ENCODE measurements around the gene ARRDC2.

ARRDC2 gene

GRCh38 chr19:18043676-18044075, 35.7 kb downstream of the ARRDC2 start:
- ChIA-PET POLR2A (no interaction called here), CTCF (interaction anchor here (1.7 kb wide), 1 partner anchor 37 kb away, joined by 4 read pairs; no protein-coding TSS in a partner anchor)
- TF ChIP-seq CTCF (IDR thresholded peaks at IDR 0.05; ENCODE audit: insufficient read depth, low read length, missing control alignments) = no peak
- no peak overlapping the region for H3K4me3 ChIP-seq (ENCODE audit: low read depth, low read length)
- no peak for DNase-seq (ENCODE audit: low read depth, low spot score)

- CTCF ChIA-PET = interaction anchor here (1.0 to 2.4 kb wide), 5 partner anchors 12 to 39 kb away, joined by 3 to 12 read pairs (median 7); partner anchors contain the start of gene ARRDC2
- TF ChIP-seq CTCF (IDR thresholded peaks at IDR 0.05; ENCODE audit: insufficient read depth, low read length, missing control alignments) = no peak
- no peak for DNase-seq (ENCODE audit: low read depth, low spot score)
- POLR2A ChIA-PET = no interaction called here
- peak overlapping the region; percentile 49 for H3K4me3 ChIP-seq (ENCODE audit: low read depth, low read length)
Observed at GRCh38 chr19:18044825-18045304, 36.9 kb downstream of the ARRDC2 start.

GRCh38 chr19:18045307-18046050, 37.5 kb downstream of the ARRDC2 start:
- POLR2A ChIA-PET = no interaction called here
- CTCF ChIA-PET = interaction anchor here (1.0 to 2.4 kb wide), 5 partner anchors 11 to 39 kb away, joined by 3 to 12 read pairs (median 7); partner anchors contain the start of gene ARRDC2
- no peak for TF ChIP-seq CTCF (IDR thresholded peaks at IDR 0.05; ENCODE audit: insufficient read depth, low read length, missing control alignments)
- DNase-seq (ENCODE audit: low read depth, low spot score) = no peak
- H3K4me3 ChIP-seq (ENCODE audit: low read depth, low read length) = peak overlapping the region; percentile 49

- CTCF ChIA-PET = interaction anchor here (2.0 to 2.4 kb wide), 3 partner anchors 10 to 39 kb away, joined by 7 to 12 read pairs (median 11); partner anchors contain the start of gene ARRDC2
- no peak for DNase-seq (ENCODE audit: low read depth, low spot score)
- POLR2A ChIA-PET = no interaction called here
- H3K4me3 ChIP-seq (ENCODE audit: low read depth, low read length) = no peak overlapping the region
- TF ChIP-seq CTCF (IDR thresholded peaks at IDR 0.05; ENCODE audit: insufficient read depth, low read length, missing control alignments) = no peak
Observed at GRCh38 chr19:18046059-18046718, 38.2 kb downstream of the ARRDC2 start.

- DNase-seq (ENCODE audit: low read depth, low spot score) = no peak
- H3K4me3 ChIP-seq (ENCODE audit: low read depth, low read length) = no peak overlapping the region
- TF ChIP-seq CTCF (IDR thresholded peaks at IDR 0.05; ENCODE audit: insufficient read depth, low read length, missing control alignments) = no peak
- POLR2A ChIA-PET = no interaction called here
- CTCF ChIA-PET = interaction anchor here (1.0 to 1.3 kb wide), 2 partner anchors 10 to 42 kb away, joined by 3 to 7 read pairs; no protein-coding TSS in a partner anchor
Observed at GRCh38 chr19:18049385-18049784, 41.4 kb downstream of the ARRDC2 start.

- DNase-seq (ENCODE audit: low read depth, low spot score) = no peak
- TF ChIP-seq CTCF (IDR thresholded peaks at IDR 0.05; ENCODE audit: insufficient read depth, low read length, missing control alignments) = no peak
- ChIA-PET CTCF (interaction anchor here (1.5 to 1.8 kb wide), 2 partner anchors 8 to 10 kb away, joined by 4 to 7 read pairs; no protein-coding TSS in a partner anchor), POLR2A (interaction anchor here (0.6 to 0.7 kb wide), 2 partner anchors 98 to 230 kb away, joined by 3 read pairs; no protein-coding TSS in a partner anchor)
- no peak overlapping the region for H3K4me3 ChIP-seq (ENCODE audit: low read depth, low read length)
Observed at GRCh38 chr19:18051887-18052286, 43.9 kb downstream of the ARRDC2 start.

Data from AG04449 (cell line).